PFSK-1 (cell line): ENCODE results near the gene CEP55. TPM values are rescaled to one million over a fixed set of nuclear protein-coding genes. Genes with fewer than 3 reads are reported as not detected.

Experiments
- FOXP2 ChIP-seq: optimal IDR thresholded peaks from 2 replicates; pipeline ENCODE3; 2011; ENCODE audit warnings: borderline replicate concordance, control low read depth, inconsistent platforms; ENCODE audit not compliant: insufficient read depth; ENCODE audit errors: extremely low read length, extremely low read depth
- POLR2AphosphoS5 ChIP-seq: IDR thresholded peaks from 2 replicates; pipeline ENCODE4 v1.6.1; 2012; ENCODE audit warnings: low read depth, mild to moderate bottlenecking, control low read depth, low read length, moderate library complexity
- REST ChIP-seq, 2 experiments: IDR thresholded peaks; 2 replicates each; pipeline versions ENCODE4 v1.6.1 to v1.8.0; 2011 to 2012; ENCODE audit warnings: low read depth in 2 of 2, low read length in 2 of 2, control low read depth in 1 of 2, inconsistent platforms in 1 of 2, mild to moderate bottlenecking in 1 of 2, moderate library complexity in 1 of 2; ENCODE audit not compliant: insufficient read depth in 1 of 2
- SIN3A ChIP-seq: IDR thresholded peaks from 2 replicates; pipeline ENCODE4 v1.6.1; 2012; ENCODE audit warnings: mild to moderate bottlenecking, low read length, moderate library complexity, borderline replicate concordance; ENCODE audit not compliant: insufficient read depth
- TAF1 ChIP-seq: IDR thresholded peaks from 2 replicates; pipeline ENCODE4 v1.6.1; 2012; ENCODE audit warnings: low read length, control low read depth, borderline replicate concordance; ENCODE audit not compliant: insufficient read depth
- polyA plus RNA-seq: library from polyadenylated mRNA; unstranded; fragments of >200 nt; gene quantifications from one replicate; pipeline ENCODE4 v1.2.1, GENCODE V29; 2012; ENCODE audit warnings: low read depth, missing spikeins; ENCODE audit not compliant: insufficient read length

The CEP55 gene
- polyA plus RNA-seq, result 9.2 TPM

DNA sequence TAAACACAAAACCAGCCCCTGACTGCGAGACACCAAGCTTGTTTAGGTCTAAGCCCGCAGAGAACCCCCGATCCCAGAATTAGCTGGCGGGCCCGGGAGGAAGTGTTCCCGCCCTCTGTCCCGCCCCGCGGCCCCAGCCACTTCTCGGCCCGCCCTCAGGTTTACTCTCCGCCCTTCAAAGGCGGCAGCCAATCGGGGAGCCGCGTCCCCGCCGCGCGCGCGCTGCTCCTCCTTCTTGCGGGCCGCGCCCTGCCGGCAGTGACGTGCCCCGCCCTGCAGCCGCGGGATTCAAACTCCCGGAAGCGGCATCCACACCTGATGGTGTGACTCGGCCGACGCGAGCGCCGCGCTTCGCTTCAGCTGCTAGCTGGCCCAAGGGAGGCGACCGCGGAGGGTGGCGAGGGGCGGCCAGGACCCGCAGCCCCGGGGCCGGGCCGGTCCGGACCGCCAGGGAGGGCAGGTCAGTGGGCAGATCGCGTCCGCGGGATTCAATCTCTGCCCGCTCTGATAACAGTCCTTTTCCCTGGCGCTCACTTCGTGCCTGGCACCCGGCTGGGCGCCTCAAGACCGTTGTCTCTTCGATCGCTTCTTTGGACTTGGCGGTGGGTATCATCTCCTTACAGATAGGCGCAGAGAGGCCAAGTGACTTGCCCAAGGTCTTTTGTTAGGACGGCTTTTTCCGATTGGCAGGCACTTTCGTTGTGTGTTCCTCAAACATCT lies at the start of gene CEP55:
CEP55 (plus strand) TSS at position 291 of the 720 bp plus-strand sequence. CDS start 3,440 bp downstream, outside the sequence.
- peak; percentile 97 for TF ChIP-seq SIN3A
- TF ChIP-seq TAF1, result peak; percentile 58; the same call in 1 of the 2 replicates
- peak; percentile 68 for TF ChIP-seq POLR2AphosphoS5
- peak; percentile 82 for TF ChIP-seq FOXP2
- TF ChIP-seq REST (IDR thresholded peaks at IDR 0.05; ENCODE audit: insufficient read depth in 1 of 2, low read depth in 2 of 2, low read length in 2 of 2), result no peak

DNA sequence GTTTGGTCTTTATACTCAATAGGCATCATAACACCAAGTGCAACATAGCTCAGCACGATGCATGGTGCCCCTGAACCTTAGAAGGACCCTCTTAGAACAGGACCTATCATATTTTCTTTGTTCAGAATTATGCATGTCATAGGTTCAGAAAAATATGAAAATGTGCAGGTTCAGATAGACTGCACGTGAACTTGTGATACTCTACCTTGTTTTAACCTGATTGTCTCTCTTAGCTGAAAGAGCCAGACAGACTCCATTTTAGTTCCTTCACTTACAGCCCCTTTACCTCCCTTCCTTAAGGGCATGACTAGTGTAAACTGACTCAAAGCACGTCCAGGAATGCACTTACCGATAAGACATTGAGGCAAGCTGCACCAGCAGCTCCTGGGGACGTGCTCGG lies 49.4 kb upstream of the CEP55 start:
- TF ChIP-seq SIN3A (no peak), REST (IDR thresholded peaks at IDR 0.05; ENCODE audit: insufficient read depth in 1 of 2, low read depth in 2 of 2, low read length in 2 of 2) (no peak), FOXP2 (no peak), TAF1 (no peak), POLR2AphosphoS5 (no peak)

GRCh38 chr10:93447970-93448369 lies 48.4 kb upstream of the CEP55 start:
- TF ChIP-seq REST (IDR thresholded peaks at IDR 0.05; ENCODE audit: insufficient read depth in 1 of 2, low read depth in 2 of 2, low read length in 2 of 2) (no peak), POLR2AphosphoS5 (no peak), SIN3A (no peak), TAF1 (no peak), FOXP2 (no peak)

GRCh38 chr10:93451244-93451947 lies 45.0 kb upstream of the CEP55 start:
- TF ChIP-seq SIN3A (no peak), POLR2AphosphoS5 (no peak), FOXP2 (no peak), TAF1 (no peak), REST (IDR thresholded peaks at IDR 0.05; ENCODE audit: insufficient read depth in 1 of 2, low read depth in 2 of 2, low read length in 2 of 2) (no peak)
